Measurements from ENCODE around the gene SCN4A. TPM values are rescaled to one million over a fixed set of nuclear protein-coding genes. Genes with fewer than 3 reads are reported as not detected.
A peak's percentile ranks its signal among the peaks of the same experiment; 100 is the strongest.
"Not testable (repeated sequence)": the region's sequence is repeated elsewhere in the genome, so short reads cannot be mapped to it uniquely, and the experiment has no call there.

SCN4A gene
- total RNA-seq (2014; rRNA removed; shearing (Covaris generic)) = not detected in 2 replicates
- polyA plus RNA-seq (2015; cell fraction: cytosol; rRNA removed) = 0.02 and 0.03 TPM in 2 replicates
- 0.02 and 0.06 TPM in 2 replicates for polyA plus RNA-seq (2015; cell fraction: nucleus; rRNA removed)

DNA sequence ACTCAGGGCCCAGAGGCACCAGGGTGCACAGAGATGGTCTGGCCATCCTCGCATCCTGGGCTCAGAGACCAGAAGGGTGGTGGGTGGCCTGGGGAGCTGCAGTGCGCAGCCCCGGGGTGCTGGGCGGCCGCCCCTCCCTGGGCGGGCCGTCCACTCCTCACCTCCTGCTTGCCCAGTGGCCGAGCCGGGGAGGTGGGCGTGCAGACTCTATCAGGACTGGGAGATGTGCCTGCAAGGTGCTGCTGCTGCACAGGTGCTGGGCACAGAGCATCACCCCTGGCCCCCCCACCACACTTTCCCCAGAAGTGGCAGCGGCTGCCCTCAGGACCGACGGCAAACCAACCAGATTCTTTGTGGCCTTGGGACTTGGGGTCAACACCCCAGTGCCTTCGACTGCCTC, at the start of gene SCN4A:
SCN4A (minus strand) TSS at position 123 of the 400 bp plus-strand sequence; CDS start at position 46, 77 bp downstream.
- DNase-seq (ENCODE audit: low read depth) = no peak

GRCh38 chr17:64020056-64020766, 47.5 kb upstream of the SCN4A start, which contains the start of gene ICAM2:
Gene ICAM2 (minus strand): TSS chr17:64020633. CDS start chr17:64006691, 13,942 bp downstream.
- DNase-seq (ENCODE audit: low read depth) = peak; percentile 22

DNA sequence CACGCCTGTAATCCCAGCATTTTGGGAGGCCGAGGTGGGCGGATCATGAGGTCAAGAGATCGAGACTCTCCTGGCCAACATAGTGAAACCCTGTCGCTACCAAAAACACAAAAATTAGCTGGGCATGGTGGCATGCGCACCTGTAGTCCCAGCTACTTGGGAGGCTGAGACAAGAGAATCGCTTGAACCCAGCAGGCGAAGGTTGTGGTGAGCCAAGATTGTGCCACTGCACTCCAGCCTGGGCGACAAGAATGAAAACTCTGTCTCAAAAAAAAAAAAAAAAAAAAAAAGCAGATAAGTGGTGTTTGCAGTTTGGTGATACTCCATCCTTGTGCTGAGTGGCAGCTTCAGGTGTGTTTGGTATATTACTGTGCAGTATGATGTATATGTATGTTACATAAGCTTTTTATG, 46.8 kb upstream of the SCN4A start:
- not testable (repeated sequence) for DNase-seq (ENCODE audit: low read depth)

DNA sequence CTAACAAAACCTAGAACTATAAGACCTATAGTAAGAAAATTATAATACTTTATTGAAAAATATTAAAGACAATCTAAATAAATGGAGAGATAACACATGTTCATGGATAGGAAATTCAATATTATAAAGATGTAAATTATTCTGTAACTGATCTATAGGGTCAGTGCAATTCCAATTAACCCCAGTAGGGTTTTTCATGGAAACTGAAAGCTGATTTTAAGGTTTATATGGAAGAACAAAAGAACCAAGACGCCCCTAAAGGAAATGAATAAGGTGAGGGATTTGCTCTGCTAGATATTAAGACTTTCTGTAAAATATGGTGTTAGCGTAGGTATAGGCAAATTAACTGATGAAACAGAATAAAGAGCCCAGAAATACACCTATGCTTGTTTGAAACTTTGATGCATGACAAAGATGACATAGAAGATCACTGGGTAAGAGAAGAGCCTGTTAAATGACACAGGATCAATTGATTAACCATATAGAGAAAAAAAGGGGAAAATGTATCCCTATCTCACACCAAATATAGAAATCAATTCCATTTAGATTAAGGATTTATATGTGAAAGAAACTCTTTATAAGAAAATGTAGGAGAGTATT, 44.8 kb upstream of the SCN4A start:
- DNase-seq (ENCODE audit: low read depth) = no peak

GRCh38 chr17:64016974-64017373, 44.3 kb upstream of the SCN4A start:
- DNase-seq (ENCODE audit: low read depth) = no peak

GRCh38 chr17:64016231-64016784, 43.6 kb upstream of the SCN4A start:
- no peak for DNase-seq (ENCODE audit: low read depth)

GRCh38 chr17:64015447-64015846, 42.7 kb upstream of the SCN4A start:
- no peak for DNase-seq (ENCODE audit: low read depth)

- DNase-seq (ENCODE audit: low read depth) = peak; percentile 54
Observed at GRCh38 chr17:64009571-64010402, 37.1 kb upstream of the SCN4A start.

DNA sequence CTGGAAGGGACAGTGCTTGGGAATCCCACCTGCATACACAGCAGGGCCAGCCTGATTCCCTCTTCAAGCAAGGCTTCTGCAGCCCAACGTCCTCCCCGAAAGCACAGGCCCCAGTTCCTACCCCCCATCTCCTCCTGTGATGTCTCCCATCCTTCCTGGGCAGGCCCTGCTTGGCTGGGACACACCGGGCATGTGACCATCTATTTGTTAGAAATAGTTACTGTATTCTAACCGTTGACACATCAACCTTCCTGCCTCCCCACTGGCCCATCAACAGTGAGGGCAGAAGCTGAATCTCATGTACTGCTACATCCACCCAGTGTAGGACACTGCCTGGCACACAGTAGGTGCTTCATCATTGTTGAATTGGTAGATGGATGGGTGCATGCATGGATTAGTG, 36.1 kb upstream of the SCN4A start:
- no peak for DNase-seq (ENCODE audit: low read depth)

- no peak for DNase-seq (ENCODE audit: low read depth)
Observed at GRCh38 chr17:64008346-64008745, 35.6 kb upstream of the SCN4A start.

- DNase-seq (ENCODE audit: low read depth) = no peak
Observed at GRCh38 chr17:64007838-64008282, 35.1 kb upstream of the SCN4A start.

- DNase-seq (ENCODE audit: low read depth) = not testable (repeated sequence)
Observed at GRCh38 chr17:64007089-64007837, 34.5 kb upstream of the SCN4A start.

DNA sequence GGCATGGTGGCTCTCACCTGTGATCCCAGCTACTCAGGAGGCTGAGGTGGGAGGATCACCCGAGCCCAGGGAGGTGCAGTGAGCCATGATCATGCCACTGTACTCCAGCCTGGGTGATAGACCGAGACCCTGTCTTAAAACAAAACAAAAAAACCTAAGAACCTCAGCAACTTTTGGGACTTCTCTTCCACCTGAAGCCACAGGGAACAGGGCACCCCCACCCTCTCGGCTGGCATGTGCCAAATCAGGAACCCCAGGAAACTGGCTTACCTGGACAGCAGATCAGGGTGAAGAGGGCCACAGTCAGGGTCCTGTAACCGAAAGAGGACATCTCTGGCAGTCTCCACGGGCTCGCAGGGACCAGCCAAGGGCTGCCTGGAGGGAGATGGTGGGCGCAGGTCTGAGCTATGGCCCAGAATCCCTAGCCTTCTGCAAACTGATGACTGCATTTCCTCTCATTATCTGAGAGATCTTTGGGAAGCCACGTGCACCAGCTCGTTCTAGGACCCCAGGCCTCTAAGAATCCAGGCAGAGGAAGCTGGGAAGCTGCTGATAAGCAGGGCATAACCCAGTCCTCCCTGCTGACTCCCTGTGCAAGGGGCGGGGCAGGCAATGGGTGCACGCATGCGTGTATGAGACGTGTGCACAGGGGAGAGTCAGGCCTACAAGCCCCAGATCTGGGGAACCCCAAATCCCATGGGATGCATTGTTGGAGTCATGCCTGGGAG, 33.8 kb upstream of the SCN4A start:
- no peak for DNase-seq (ENCODE audit: low read depth)

- no peak for DNase-seq (ENCODE audit: low read depth)
Observed at GRCh38 chr17:64005734-64006167, 33.0 kb upstream of the SCN4A start.

DNA sequence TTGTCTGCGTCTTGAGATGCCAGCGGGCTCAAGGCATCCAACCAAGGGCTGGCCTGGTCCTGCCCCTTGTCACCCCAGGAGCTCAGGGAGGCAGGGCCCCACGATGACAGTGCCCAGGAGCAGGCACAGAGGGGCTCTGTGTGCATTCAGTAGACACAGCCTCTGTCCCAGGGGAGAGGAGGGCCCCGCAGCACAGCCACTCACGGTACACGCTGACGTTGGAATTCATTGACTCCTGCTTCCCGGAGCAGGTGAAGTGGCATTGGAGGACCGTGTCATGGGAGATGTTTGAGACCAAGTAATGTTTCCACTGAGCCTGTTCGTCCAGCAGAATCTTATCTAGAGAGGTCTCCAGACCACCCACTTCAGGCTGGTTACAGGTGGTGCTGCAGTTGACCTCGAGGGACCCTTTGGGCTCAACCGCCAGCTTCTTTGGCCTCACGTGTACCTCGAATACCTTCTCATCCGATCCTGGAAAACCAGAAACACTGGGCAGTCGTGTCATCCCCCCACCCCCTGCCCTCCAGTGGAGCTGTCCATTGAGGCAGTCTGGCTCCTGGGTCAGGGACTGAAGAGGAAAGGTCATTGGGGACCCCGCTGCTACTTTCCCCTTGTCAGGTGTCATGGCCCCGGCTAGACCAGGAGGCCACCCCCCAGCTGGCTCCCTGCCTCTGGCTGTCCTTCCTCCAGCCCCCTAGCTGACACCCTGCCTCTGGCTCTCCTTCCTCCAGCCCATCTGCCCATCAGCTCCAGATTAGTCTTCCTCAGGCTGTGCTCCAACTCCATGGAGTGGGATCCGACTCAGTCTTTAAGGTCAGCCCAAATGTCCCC, 32.4 kb upstream of the SCN4A start:
- DNase-seq (ENCODE audit: low read depth) = no peak

GRCh38 chr17:64004218-64004770, 31.6 kb upstream of the SCN4A start:
- no peak for DNase-seq (ENCODE audit: low read depth)

DNA sequence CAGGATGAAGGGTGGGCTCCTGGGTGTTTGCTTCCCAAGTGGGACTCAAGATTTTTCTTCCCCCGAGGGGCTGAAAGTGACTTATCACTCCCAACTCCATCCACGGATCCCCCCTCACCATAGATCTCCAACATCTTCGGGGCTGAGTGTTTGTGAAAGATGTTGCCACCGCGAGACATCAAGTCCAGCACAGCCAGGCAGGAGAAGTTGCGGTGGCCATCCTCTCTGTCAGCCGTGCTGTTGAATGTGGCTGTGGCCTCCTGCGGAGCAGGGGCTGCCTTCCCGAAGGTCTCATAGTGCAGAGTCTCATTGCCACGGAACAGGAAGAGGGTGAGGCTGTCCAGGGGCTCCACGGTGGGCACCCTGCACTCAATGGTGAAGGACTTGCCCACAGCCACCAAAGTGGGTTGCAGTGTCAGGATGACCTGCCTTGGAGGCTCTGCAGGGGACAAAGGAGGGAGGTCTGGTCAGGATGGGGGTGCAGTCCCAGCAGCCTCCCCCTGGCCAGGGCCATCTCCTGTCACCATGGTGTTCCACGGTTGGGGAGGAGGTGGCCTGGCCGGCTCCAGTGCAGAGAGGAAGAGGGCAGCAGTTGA, 30.9 kb upstream of the SCN4A start:
- no peak for DNase-seq (ENCODE audit: low read depth)
